Lung microvascular endothelial cell (primary cell): Measurements from ENCODE around the gene NMB. TPM values are rescaled to one million over a fixed set of nuclear protein-coding genes. Genes with fewer than 3 reads are reported as not detected.
"Not testable (repeated sequence)": the region's sequence is repeated elsewhere in the genome, so short reads cannot be mapped to it uniquely, and the experiment has no call there.

ENCODE experiments used
- DNase-seq, 2 donors: peaks; one replicate each; pipeline versions ENCODE4 v3.0.0 to v3.0.0-alpha.2; 2010; ENCODE audit warnings: low read depth in 2 of 2
- total RNA-seq: library from RNA; depleted of rRNA; stranded (reverse); fragments of >200 nt; gene quantifications from 2 replicates; pipeline ENCODE4 v1.2.1, GENCODE V29; 2014

NMB gene
- total RNA-seq, 1 donor from 2014 or later: 4.4 TPM

- DNase-seq: no peak
These were observed 1.0 kb downstream of the NMB start for GRCh38 chr15:84656972-84657371.

DNA sequence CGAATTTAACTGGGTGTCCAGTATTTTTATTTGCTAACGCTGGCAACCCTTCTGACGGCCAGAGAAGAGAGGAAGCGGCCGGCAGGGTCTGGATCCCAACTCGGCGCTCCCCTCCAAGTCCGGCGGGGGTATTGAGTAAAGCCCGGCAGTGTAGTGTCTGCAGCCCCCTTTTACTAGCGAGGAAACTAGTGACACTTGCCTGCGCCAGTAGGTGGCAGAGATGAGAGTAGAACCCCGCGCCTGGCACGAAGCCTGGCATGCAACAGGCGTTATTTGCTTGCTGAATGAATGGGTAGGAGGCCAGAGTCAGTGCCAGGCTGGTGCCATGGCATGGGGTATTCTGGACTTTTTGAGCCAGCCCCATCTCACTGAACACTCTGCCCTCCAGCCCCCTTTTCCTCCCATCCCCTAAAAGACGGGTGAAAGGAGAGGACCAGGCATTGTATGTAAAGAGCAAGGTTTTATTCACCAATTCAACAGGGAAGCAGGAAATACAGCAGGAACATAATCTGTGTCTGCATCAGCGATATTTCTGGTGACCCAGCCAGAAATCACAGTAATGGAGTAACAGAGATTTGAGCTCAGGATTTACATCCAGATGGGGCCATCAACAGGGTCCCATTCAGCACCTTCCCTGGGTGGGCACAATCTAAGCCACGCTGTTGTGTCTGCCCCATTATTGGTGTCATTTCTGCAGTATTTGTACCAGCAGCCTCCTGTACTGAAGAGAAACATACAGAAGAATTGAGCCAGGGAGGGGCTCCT is 3.1 kb downstream of the NMB start:
- DNase-seq: peak; percentile 87 to 92

- DNase-seq: peak; percentile 96 to 97
These were observed 3.9 kb downstream of the NMB start, which contains the start of gene WDR73 for GRCh38 chr15:84653910-84654688. TSS of gene WDR73 (minus strand) at chr15:84654283. CDS start at chr15:84654274, 9 bp downstream.

DNA sequence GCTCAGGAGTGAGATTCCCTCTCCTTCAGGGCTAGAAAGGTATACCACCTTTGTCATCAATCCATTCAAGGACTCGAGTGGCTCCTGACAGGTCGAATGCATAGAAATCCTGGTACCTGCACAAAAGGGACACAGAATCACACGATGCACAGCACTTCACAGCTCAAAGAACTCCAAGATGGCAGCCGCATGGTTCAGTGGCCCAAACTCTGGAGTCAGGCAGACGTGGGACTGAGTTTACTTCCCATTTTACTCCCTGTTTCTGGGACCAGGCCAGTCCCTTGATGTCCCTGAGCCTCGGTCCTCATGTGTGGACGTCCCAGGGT is 4.5 kb downstream of the NMB start:
- no peak for DNase-seq

DNA sequence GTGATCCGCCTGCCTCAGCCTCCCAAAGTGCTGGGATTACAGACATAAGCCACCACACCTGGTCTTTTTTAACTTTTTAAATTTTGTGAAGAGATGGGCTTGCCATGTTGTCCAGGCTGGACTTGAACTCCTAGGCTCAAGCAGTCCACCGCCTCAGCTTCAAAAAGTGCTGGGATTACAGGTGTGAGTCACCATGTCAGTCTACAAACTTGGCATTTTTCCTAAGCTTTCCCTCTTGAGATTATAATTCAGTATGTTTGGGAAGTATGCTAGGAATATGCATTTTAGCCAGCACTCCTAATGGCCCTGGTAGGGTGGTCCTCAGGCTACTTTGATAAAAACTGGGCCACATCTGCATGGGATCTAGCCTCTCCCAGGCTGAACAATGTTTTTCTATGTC is 8.3 kb downstream of the NMB start:
- peak in 1 of 2 donors; percentile 18 for DNase-seq

- no peak for DNase-seq
These were observed 9.5 kb downstream of the NMB start for GRCh38 chr15:84648539-84648938.

DNA sequence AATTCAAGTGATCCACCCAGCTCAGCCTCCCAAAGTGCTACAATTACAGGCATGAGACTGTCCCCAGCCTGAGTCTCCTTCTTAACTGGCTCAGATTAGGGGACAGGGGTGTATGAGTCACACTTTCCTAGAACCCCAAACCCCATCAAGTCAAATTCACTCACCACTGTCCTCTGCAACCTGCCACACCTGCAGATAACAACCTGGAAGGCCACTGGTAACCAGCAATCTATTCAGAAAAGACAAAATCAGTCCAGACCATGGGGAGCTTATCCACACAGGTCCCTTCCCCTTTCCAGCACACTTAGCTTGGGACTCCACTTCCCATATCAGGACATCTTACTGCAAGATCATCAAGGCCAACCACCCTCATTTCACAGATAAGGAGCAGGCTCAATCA is 10.3 kb downstream of the NMB start:
- no peak for DNase-seq

- DNase-seq: no peak
These were observed 12.0 kb downstream of the NMB start for GRCh38 chr15:84645997-84646396.

DNA sequence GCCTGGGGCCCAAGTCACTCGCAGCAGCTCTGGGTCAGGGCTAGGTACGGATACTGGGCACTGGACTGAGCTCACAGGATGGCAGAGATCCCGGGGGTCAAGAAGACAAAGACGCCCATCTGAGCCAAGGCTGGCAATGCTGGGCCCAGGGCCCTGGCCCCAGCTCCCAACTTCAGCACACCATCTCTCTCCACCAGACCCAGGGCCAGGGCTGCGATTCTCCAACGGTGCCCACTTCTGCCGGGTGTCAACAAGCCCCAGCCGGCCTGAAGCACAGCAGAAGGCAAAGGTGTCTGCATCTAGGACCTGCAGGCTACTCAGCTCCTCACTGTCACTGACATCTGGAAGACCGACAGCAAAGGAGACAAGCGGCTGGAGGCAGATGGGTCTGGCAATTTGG is 12.5 kb downstream of the NMB start:
- DNase-seq: no peak

- no peak for DNase-seq
These were observed 14.2 kb downstream of the NMB start for GRCh38 chr15:84643838-84644237.

- not testable (repeated sequence) for DNase-seq
These were observed 15.4 kb downstream of the NMB start for GRCh38 chr15:84642640-84643039.

DNA sequence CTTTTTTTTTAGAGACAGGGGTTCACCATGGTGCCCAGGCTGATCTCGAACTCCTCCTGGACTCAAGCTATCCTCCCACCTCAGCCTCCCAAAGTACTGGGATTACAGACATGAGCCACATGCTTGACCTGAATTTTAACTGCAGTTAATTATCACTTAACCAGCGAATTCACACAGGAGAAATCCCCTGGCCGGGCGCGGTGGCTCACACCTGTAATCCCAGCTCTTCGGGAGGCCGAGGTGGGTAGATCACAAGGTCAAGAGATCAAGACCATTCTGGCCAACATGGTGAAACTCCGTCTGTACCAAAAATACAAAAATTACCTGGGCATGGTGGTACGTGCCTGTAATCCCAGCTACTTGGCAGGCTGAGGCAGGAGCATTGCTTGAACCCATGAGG is 16.1 kb downstream of the NMB start:
- DNase-seq: not testable (repeated sequence)

DNA sequence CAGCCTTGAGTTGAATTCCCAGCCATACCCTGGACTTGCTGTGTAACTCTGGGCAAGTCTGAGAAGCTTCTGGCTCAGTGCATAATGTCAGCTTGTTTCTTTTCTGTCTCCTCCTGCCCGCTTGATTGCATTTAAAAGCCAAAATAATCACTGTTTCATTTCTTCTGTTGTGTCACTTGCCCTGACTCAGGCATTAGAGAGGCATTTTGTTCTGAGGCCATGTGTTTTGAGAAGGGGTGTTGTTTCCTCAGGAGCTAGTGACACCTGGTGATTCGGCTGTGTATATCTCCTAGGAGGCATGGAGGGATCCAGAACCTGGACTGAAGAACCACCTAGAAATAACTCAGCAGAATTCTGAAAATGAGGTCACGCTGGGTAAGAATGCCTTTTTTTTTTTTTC is 19.9 kb downstream of the NMB start:
- no peak for DNase-seq

DNA sequence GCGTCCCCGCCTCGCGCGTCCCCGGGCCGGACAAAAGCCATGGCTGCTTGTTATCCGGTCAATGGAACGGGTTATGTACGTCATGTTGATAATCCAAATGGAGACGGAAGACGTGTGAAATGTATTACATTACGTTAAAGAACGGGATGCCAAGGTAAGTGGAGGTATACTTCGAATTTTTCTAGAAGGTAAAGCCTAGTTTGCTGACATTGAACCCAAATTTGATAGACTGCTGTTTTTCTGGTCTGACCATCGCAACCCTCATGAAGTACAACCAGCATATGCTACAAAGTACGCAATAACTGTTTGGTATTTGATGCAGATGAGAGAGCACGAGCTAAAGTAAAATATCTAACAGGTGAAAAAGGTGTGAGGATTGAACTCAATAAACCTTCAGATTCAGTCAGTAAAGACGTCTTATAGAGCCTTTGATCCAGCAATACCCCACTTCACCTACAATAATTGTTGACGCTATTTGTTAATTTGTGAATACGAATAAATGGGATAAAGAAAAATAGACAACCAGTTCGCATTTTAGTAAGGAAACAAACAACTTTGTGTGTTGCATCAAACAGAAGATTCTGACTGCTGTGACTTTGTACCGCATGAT is 23.7 kb downstream of the NMB start:
- DNase-seq: peak in 1 of 2 donors; percentile 47

DNA sequence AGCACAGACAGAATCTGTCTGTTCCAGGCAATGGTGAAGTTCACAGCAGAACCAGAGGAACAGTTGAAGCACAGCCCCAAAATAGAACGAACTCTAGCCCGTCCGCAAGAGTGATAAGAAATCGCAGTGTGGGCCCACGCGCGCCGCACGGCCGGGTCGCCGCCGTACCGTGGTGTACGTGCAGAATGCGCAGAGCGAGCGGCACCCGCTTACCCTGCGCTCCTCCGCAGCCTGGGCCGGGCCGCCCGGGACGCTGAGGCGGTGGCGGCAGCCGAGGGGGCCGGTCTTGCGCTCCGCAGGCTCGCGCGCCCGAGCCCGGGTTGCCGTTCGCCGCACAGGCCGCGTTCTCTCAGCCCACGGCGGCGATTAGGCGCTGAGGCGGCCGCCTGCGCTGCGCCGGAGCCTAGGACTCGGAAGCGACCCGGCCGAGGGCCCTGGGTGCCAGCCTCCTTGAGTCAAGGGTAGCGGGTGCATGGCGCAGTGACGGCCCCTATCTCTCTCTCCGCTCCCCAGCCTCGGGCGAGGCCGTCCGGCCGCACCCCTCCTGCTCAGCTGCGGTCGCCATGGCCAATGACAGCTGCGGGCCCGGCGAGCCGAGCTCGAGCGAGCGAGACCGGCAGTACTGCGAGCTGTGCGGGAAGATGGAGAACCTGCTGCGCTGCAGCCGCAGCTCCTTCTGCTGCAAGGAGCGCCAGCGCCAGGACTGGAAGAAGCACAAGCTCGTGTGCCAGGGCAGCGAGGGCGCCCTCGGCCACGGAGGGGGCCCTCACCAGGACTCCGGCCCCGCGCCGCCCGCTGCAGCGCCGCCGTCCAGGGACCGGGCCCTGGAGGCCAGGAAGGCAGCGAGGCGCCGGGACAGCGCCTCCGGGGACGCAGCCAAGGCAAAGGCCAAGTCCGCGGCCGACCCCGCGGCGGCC is 24.4 kb downstream of the NMB start:
- DNase-seq: peak; percentile 84 to 86

- DNase-seq: peak in 1 of 2 donors; percentile 36
These were observed 26.2 kb downstream of the NMB start for GRCh38 chr15:84631706-84632272.

GRCh38 chr15:84629033-84629432 is 29.0 kb downstream of the NMB start:
- DNase-seq: no peak

DNA sequence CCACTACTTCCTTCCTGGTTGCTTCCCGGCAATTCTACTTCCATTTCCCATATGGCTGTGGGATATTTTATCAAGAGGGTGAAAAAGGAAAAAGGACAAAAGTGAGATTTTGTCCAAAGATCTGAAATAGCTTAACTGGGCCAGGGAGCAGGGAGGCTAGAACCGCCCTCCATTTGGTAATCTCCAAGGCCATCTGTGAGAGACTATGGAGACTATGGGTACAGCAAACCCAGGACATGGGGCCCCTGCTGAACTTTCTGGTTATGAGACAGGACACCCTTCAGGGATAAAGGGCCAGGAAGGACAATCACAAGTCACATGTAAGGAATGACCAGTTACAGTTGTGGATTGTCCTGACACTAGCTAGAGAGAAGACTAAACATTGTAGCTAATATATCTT is 32.9 kb downstream of the NMB start:
- DNase-seq: no peak

GRCh38 chr15:84624359-84624758 is 33.6 kb downstream of the NMB start:
- no peak for DNase-seq

DNA sequence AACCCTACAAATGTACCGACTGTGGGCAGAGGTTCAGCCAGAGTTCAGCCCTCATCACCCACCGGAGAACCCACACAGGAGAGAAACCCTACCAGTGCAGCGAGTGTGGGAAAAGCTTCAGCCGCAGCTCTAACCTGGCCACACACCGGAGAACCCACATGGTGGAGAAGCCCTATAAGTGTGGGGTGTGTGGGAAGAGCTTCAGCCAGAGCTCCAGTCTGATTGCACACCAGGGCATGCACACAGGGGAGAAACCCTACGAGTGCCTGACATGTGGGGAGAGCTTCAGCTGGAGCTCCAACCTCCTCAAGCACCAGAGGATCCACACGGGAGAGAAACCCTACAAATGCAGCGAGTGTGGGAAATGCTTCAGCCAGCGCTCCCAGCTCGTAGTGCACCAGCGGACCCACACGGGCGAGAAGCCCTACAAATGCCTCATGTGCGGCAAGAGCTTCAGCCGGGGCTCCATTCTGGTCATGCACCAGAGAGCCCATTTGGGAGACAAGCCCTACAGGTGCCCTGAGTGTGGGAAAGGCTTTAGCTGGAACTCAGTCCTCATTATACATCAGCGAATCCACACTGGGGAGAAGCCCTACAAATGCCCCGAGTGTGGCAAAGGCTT is 36.5 kb downstream of the NMB start:
- no peak for DNase-seq

- DNase-seq: no peak
These were observed 37.4 kb downstream of the NMB start for GRCh38 chr15:84620626-84621025.
